GM23338 (cell line): Measurements from ENCODE around the gene EXOC6B.

Source experiments
- CREB1 ChIP-seq: fragments of 250-450 bp; sonication (Bioruptor Pico); IDR thresholded peaks from 2 replicates; pipeline ENCODE4 v1.5.0; 2020; ENCODE audit warnings: low read depth, mild to moderate bottlenecking, moderate library complexity
- EZH2 ChIP-seq: fragments of 200-600 bp; sonication (generic); IDR thresholded peaks from one replicate; pipeline ENCODE4 v1.8.0; 2017; ENCODE audit warnings: antibody characterized with exemption, mild to moderate bottlenecking, low read depth; ENCODE audit not compliant: unreplicated experiment
- EZH2phosphoT487 ChIP-seq: fragments of 200-600 bp; sonication (generic); IDR thresholded peaks from one replicate; pipeline ENCODE4 v1.8.1; 2018; ENCODE audit warnings: antibody characterized with exemption; ENCODE audit not compliant: unreplicated experiment
- JUNB ChIP-seq: IDR thresholded peaks from one replicate; pipeline ENCODE4 v1.6.1; 2016; ENCODE audit warnings: antibody characterized with exemption; ENCODE audit not compliant: unreplicated experiment
- POLR2AphosphoS5 ChIP-seq: IDR thresholded peaks from 2 replicates; pipeline ENCODE4 v1.6.1; 2016; ENCODE audit warnings: antibody characterized with exemption, low read depth
- STAT1 ChIP-seq: IDR thresholded peaks from one replicate; pipeline ENCODE4 v1.6.1; 2016; ENCODE audit warnings: antibody characterized with exemption; ENCODE audit not compliant: unreplicated experiment
- ZNF114 ChIP-seq: fragments of 250-450 bp; sonication (Bioruptor Pico); IDR thresholded peaks from 2 replicates; pipeline ENCODE4 v1.5.0; 2020; ENCODE audit warnings: mild to moderate bottlenecking, moderate library complexity
- ZNF331 ChIP-seq: fragments of 250-450 bp; sonication (Bioruptor Pico); IDR thresholded peaks from 2 replicates; pipeline ENCODE4 v1.5.0; 2020; ENCODE audit warnings: low read depth, mild to moderate bottlenecking, moderate library complexity
- TF ChIP-seq, protein P1 (sequence below), 2 experiments: fragments of 200-600 bp in 1 of 2; sonication (generic) in 1 of 2; conservative IDR thresholded peaks; 2 replicates each; pipeline versions ENCODE4 v1.5.1 to v1.6.1; 2016 to 2017; ENCODE audit warnings: antibody characterized with exemption in 2 of 2, low read depth in 2 of 2, mild to moderate bottlenecking in 2 of 2, moderate library complexity in 1 of 2
- TF ChIP-seq, protein P2 (sequence below): IDR thresholded peaks from one replicate; pipeline ENCODE4 v1.6.1; 2018; ENCODE audit warnings: antibody characterized with exemption; ENCODE audit not compliant: unreplicated experiment
- TF ChIP-seq, protein P3 (sequence below): IDR thresholded peaks from 2 replicates; pipeline ENCODE4 v1.6.1; 2016; ENCODE audit warnings: antibody characterized with exemption

DNA sequence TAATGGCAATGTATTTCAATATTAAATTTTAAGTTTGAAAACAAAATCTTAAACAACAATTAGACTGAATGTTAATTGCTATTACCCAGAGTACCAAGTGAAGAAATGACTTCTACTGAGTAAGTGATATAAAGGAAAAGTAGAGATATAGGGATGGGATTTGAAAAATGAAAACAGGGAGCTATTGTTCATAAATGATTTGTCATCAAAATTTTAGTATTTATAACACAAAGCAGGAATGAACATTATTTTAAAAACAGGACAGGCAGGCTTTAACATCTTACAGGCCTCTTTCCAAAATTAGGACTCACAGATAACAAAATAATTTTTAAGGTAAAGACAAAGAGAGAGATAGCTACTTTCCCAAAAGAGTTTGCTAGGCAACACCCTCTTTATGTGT, 3.9 kb downstream of the EXOC6B start:
- TF ChIP-seq, protein P1, sequence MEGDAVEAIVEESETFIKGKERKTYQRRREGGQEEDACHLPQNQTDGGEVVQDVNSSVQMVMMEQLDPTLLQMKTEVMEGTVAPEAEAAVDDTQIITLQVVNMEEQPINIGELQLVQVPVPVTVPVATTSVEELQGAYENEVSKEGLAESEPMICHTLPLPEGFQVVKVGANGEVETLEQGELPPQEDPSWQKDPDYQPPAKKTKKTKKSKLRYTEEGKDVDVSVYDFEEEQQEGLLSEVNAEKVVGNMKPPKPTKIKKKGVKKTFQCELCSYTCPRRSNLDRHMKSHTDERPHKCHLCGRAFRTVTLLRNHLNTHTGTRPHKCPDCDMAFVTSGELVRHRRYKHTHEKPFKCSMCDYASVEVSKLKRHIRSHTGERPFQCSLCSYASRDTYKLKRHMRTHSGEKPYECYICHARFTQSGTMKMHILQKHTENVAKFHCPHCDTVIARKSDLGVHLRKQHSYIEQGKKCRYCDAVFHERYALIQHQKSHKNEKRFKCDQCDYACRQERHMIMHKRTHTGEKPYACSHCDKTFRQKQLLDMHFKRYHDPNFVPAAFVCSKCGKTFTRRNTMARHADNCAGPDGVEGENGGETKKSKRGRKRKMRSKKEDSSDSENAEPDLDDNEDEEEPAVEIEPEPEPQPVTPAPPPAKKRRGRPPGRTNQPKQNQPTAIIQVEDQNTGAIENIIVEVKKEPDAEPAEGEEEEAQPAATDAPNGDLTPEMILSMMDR (conservative IDR thresholded peaks at IDR 0.05; ENCODE audit: low read depth in 2 of 2), result no peak
- TF ChIP-seq, protein P2, sequence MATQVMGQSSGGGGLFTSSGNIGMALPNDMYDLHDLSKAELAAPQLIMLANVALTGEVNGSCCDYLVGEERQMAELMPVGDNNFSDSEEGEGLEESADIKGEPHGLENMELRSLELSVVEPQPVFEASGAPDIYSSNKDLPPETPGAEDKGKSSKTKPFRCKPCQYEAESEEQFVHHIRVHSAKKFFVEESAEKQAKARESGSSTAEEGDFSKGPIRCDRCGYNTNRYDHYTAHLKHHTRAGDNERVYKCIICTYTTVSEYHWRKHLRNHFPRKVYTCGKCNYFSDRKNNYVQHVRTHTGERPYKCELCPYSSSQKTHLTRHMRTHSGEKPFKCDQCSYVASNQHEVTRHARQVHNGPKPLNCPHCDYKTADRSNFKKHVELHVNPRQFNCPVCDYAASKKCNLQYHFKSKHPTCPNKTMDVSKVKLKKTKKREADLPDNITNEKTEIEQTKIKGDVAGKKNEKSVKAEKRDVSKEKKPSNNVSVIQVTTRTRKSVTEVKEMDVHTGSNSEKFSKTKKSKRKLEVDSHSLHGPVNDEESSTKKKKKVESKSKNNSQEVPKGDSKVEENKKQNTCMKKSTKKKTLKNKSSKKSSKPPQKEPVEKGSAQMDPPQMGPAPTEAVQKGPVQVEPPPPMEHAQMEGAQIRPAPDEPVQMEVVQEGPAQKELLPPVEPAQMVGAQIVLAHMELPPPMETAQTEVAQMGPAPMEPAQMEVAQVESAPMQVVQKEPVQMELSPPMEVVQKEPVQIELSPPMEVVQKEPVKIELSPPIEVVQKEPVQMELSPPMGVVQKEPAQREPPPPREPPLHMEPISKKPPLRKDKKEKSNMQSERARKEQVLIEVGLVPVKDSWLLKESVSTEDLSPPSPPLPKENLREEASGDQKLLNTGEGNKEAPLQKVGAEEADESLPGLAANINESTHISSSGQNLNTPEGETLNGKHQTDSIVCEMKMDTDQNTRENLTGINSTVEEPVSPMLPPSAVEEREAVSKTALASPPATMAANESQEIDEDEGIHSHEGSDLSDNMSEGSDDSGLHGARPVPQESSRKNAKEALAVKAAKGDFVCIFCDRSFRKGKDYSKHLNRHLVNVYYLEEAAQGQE, result no peak
- TF ChIP-seq ZNF114 (CRISPR knock-in tag) (no peak), STAT1 (no peak), ZNF331 (no peak), POLR2AphosphoS5 (no peak), CREB1 (CRISPR knock-in tag) (no peak), EZH2 (no peak), JUNB (no peak), EZH2phosphoT487 (no peak)
- TF ChIP-seq, protein P3, sequence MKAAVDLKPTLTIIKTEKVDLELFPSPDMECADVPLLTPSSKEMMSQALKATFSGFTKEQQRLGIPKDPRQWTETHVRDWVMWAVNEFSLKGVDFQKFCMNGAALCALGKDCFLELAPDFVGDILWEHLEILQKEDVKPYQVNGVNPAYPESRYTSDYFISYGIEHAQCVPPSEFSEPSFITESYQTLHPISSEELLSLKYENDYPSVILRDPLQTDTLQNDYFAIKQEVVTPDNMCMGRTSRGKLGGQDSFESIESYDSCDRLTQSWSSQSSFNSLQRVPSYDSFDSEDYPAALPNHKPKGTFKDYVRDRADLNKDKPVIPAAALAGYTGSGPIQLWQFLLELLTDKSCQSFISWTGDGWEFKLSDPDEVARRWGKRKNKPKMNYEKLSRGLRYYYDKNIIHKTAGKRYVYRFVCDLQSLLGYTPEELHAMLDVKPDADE, result no peak
